Measurements from ENCODE around the gene RNF220. TPM values are rescaled to one million over a fixed set of nuclear protein-coding genes. Genes with fewer than 3 reads are reported as not detected.

Gene RNF220
- total RNA-seq, 1 experiment from 2014 or later, result 128 TPM

DNA sequence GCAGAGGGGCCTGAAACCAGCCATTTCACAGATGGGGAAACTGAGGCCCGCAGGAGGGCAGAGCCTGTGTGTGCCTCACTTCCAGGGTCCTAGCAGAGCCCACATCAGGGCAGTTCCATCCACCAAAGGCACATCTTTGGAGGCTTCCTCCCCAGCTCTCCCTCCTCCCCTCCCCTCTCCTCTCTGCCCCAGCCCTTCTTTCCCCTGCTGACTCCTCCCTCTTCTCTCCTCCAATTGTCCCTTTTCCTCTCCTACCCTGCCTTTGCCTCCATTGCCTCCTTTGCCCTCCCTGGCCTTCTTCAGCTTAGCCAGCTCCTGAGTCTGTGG, 212.6 kb downstream of the RNF220 start:
- Mint-ChIP-seq H3K9me3 (no peaks in the 10 kb centered on the region), H3K36me3 (no peaks in the 10 kb centered on the region), H3K27ac (no peak overlapping the region), H3K4me1 (peaks cover 27% of the 10 kb centered on the region), H3K27me3 (ENCODE audit: low read depth) (peaks cover 10% of the 10 kb centered on the region), H3K4me3 (peak overlapping the region; percentile 83)
- POLR2A ChIA-PET, result no interaction called here
- ATAC-seq, result peak; percentile 20
- CTCF ChIA-PET, result interaction anchor here (0.7 to 3.9 kb wide), 7 partner anchors 8 to 270 kb away, joined by 3 to 40 read pairs (median 4); no protein-coding TSS in a partner anchor
- DNase-seq (ENCODE audit: low spot score), result no peak
- TF ChIP-seq, protein P1, sequence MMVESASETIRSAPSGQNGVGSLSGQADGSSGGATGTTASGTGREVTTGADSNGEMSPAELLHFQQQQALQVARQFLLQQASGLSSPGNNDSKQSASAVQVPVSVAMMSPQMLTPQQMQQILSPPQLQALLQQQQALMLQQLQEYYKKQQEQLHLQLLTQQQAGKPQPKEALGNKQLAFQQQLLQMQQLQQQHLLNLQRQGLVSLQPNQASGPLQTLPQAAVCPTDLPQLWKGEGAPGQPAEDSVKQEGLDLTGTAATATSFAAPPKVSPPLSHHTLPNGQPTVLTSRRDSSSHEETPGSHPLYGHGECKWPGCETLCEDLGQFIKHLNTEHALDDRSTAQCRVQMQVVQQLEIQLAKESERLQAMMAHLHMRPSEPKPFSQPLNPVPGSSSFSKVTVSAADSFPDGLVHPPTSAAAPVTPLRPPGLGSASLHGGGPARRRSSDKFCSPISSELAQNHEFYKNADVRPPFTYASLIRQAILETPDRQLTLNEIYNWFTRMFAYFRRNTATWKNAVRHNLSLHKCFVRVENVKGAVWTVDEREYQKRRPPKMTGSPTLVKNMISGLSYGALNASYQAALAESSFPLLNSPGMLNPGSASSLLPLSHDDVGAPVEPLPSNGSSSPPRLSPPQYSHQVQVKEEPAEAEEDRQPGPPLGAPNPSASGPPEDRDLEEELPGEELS (CRISPR knock-in tag; IDR thresholded peaks at IDR 0.05), result no peak
- TF ChIP-seq, protein P2, sequence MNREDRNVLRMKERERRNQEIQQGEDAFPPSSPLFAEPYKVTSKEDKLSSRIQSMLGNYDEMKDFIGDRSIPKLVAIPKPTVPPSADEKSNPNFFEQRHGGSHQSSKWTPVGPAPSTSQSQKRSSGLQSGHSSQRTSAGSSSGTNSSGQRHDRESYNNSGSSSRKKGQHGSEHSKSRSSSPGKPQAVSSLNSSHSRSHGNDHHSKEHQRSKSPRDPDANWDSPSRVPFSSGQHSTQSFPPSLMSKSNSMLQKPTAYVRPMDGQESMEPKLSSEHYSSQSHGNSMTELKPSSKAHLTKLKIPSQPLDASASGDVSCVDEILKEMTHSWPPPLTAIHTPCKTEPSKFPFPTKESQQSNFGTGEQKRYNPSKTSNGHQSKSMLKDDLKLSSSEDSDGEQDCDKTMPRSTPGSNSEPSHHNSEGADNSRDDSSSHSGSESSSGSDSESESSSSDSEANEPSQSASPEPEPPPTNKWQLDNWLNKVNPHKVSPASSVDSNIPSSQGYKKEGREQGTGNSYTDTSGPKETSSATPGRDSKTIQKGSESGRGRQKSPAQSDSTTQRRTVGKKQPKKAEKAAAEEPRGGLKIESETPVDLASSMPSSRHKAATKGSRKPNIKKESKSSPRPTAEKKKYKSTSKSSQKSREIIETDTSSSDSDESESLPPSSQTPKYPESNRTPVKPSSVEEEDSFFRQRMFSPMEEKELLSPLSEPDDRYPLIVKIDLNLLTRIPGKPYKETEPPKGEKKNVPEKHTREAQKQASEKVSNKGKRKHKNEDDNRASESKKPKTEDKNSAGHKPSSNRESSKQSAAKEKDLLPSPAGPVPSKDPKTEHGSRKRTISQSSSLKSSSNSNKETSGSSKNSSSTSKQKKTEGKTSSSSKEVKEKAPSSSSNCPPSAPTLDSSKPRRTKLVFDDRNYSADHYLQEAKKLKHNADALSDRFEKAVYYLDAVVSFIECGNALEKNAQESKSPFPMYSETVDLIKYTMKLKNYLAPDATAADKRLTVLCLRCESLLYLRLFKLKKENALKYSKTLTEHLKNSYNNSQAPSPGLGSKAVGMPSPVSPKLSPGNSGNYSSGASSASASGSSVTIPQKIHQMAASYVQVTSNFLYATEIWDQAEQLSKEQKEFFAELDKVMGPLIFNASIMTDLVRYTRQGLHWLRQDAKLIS (CRISPR knock-in tag; IDR thresholded peaks at IDR 0.05; ENCODE audit: borderline replicate concordance), result no peak
- TF ChIP-seq ZNF263 (CRISPR knock-in tag; IDR thresholded peaks at IDR 0.05; ENCODE audit: low read depth), result peak; percentile 39; the same call in 1 of the 2 replicates

DNA sequence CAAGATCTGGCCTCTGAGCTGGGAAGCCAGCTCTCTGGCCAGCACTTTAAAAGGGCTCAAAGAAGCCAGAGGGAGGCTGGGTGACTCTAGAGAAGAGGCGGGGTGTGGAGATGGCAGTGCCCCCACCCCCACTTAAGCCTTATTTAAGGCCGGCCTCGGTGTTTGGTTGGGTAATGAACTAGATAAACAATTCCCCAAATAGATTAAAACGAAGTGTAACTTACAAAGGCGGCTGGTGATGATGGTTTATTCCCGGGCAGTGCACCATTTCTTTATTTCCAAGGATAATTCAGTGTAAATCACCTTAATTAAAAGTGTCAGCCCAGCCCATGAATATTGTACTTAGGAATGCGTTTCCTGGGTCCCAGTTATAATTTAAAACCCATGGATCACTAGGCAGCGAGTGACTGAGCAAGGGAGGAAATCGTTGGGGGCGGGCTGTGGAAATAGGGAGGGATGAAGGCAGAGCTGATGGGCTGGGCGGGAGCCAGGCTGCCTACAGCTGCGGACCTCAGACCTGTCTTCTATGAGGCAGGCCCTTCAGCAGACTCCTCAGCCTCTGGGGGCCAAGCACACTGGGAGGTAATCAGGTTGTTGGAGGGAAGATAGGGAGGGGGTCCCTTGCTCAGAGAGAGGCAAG, 214.3 kb downstream of the RNF220 start:
- DNase-seq (ENCODE audit: low spot score) (no peak), ATAC-seq (peak; percentile 38)
- H3K4me3 Mint-ChIP-seq, result no peak overlapping the region
- TF ChIP-seq KAT7 (CRISPR knock-in tag; IDR thresholded peaks at IDR 0.05; ENCODE audit: borderline replicate concordance) (no peak), NFATC4 (CRISPR knock-in tag; IDR thresholded peaks at IDR 0.05) (no peak), GRHL2 (CRISPR knock-in tag; IDR thresholded peaks at IDR 0.05; ENCODE audit: insufficient replicate concordance, severe bottlenecking) (no peak), ZNF423 (CRISPR knock-in tag; IDR thresholded peaks at IDR 0.05) (no peak), NFE2L1 (CRISPR knock-in tag; IDR thresholded peaks at IDR 0.05) (no peak), IRF2 (CRISPR knock-in tag; IDR thresholded peaks at IDR 0.05; ENCODE audit: borderline replicate concordance, low read depth) (no peak), CBFB (CRISPR knock-in tag; IDR thresholded peaks at IDR 0.05; ENCODE audit: low read depth) (no peak), ATF1 (CRISPR knock-in tag; IDR thresholded peaks at IDR 0.05) (no peak), NR3C1 (CRISPR knock-in tag; conservative IDR thresholded peaks at IDR 0.05; ENCODE audit: low read depth) (no peak)
- TF ChIP-seq, protein P3, sequence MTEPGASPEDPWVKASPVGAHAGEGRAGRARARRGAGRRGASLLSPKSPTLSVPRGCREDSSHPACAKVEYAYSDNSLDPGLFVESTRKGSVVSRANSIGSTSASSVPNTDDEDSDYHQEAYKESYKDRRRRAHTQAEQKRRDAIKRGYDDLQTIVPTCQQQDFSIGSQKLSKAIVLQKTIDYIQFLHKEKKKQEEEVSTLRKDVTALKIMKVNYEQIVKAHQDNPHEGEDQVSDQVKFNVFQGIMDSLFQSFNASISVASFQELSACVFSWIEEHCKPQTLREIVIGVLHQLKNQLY (CRISPR knock-in tag; IDR thresholded peaks at IDR 0.05), result no peak
- TF ChIP-seq, protein P4, sequence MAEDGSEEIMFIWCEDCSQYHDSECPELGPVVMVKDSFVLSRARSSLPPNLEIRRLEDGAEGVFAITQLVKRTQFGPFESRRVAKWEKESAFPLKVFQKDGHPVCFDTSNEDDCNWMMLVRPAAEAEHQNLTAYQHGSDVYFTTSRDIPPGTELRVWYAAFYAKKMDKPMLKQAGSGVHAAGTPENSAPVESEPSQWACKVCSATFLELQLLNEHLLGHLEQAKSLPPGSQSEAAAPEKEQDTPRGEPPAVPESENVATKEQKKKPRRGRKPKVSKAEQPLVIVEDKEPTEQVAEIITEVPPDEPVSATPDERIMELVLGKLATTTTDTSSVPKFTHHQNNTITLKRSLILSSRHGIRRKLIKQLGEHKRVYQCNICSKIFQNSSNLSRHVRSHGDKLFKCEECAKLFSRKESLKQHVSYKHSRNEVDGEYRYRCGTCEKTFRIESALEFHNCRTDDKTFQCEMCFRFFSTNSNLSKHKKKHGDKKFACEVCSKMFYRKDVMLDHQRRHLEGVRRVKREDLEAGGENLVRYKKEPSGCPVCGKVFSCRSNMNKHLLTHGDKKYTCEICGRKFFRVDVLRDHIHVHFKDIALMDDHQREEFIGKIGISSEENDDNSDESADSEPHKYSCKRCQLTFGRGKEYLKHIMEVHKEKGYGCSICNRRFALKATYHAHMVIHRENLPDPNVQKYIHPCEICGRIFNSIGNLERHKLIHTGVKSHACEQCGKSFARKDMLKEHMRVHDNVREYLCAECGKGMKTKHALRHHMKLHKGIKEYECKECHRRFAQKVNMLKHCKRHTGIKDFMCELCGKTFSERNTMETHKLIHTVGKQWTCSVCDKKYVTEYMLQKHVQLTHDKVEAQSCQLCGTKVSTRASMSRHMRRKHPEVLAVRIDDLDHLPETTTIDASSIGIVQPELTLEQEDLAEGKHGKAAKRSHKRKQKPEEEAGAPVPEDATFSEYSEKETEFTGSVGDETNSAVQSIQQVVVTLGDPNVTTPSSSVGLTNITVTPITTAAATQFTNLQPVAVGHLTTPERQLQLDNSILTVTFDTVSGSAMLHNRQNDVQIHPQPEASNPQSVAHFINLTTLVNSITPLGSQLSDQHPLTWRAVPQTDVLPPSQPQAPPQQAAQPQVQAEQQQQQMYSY (CRISPR knock-in tag; IDR thresholded peaks at IDR 0.05), result no peak
- TF ChIP-seq, protein P5, sequence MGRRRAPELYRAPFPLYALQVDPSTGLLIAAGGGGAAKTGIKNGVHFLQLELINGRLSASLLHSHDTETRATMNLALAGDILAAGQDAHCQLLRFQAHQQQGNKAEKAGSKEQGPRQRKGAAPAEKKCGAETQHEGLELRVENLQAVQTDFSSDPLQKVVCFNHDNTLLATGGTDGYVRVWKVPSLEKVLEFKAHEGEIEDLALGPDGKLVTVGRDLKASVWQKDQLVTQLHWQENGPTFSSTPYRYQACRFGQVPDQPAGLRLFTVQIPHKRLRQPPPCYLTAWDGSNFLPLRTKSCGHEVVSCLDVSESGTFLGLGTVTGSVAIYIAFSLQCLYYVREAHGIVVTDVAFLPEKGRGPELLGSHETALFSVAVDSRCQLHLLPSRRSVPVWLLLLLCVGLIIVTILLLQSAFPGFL (CRISPR knock-in tag; IDR thresholded peaks at IDR 0.05; ENCODE audit: borderline replicate concordance), result no peak
- TF ChIP-seq, protein P6, sequence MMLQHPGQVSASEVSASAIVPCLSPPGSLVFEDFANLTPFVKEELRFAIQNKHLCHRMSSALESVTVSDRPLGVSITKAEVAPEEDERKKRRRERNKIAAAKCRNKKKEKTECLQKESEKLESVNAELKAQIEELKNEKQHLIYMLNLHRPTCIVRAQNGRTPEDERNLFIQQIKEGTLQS (CRISPR knock-in tag; conservative IDR thresholded peaks at IDR 0.05), result no peak
- TF ChIP-seq, protein P2 (CRISPR knock-in tag; IDR thresholded peaks at IDR 0.05; ENCODE audit: borderline replicate concordance), result no peak
- H3K27me3 Mint-ChIP-seq (ENCODE audit: low read depth), result peaks cover 10% of the 10 kb centered on the region
- H3K27ac Mint-ChIP-seq, result no peak overlapping the region
- ChIA-PET POLR2A (no interaction called here), CTCF (interaction anchor here (0.6 to 3.9 kb wide), 5 partner anchors 10 to 85 kb away, joined by 3 to 40 read pairs (median 3); no protein-coding TSS in a partner anchor)
- peaks cover 27% of the 10 kb centered on the region for H3K4me1 Mint-ChIP-seq
- no peaks in the 10 kb centered on the region for H3K36me3 Mint-ChIP-seq
- no peaks in the 10 kb centered on the region for H3K9me3 Mint-ChIP-seq

Measured in WTC11 (cell line).